GM23248 (cell line): ENCODE data around the gene RERE.

ENCODE experiments used
- EZH2 ChIP-seq: fragments of 200-600 bp; sonication (generic); IDR thresholded peaks from 2 replicates; pipeline ENCODE4 v1.6.1; 2018; ENCODE audit warnings: antibody characterized with exemption, mild to moderate bottlenecking; ENCODE audit not compliant: insufficient read depth, poor library complexity, severe bottlenecking
- EZH2phosphoT487 ChIP-seq: fragments of 200-600 bp; sonication (generic); IDR thresholded peaks from 2 replicates; pipeline ENCODE4 v1.6.1; 2018; ENCODE audit warnings: antibody characterized with exemption, moderate library complexity, mild to moderate bottlenecking, low read depth; ENCODE audit not compliant: insufficient read depth

GRCh38 chr1:8361198-8361849, 456.1 kb downstream of the RERE start:
- TF ChIP-seq EZH2, result no peak
- no peak for TF ChIP-seq EZH2phosphoT487
